NCI-H748 (cell line): ENCODE data around the gene GDF15.
A peak's percentile ranks its signal among the peaks of the same experiment; 100 is the strongest.

Source experiments
- DNase-seq: peaks from one replicate; lab custom pipeline; 2025; ENCODE audit not compliant: unreplicated experiment; lab: John Stamatoyannopoulos, UW

The GDF15 gene

GRCh38 chr19:18417250-18418028 lies 31.5 kb downstream of the GDF15 start:
- peak; percentile 83 for DNase-seq

- peak; percentile 41 for DNase-seq
Measured at GRCh38 chr19:18418029-18418482, 32.1 kb downstream of the GDF15 start.

- peak; percentile 37 for DNase-seq
Measured at GRCh38 chr19:18418483-18419194, 32.7 kb downstream of the GDF15 start.

GRCh38 chr19:18419195-18419698 lies 33.3 kb downstream of the GDF15 start, which contains the start of gene SSBP4:
TSS of gene SSBP4 (plus strand) at chr19:18419398. CDS start at chr19:18419649, 251 bp downstream.
- DNase-seq: peak; percentile 82

- peak; percentile 55 for DNase-seq
Measured at GRCh38 chr19:18419699-18420460, 33.9 kb downstream of the GDF15 start.

- DNase-seq: no peak
Measured at GRCh38 chr19:18420930-18421329, 35.0 kb downstream of the GDF15 start.

- DNase-seq: no peak
Measured at GRCh38 chr19:18421371-18421959, 35.5 kb downstream of the GDF15 start.

GRCh38 chr19:18422530-18423191 lies 36.7 kb downstream of the GDF15 start:
- DNase-seq: no peak

GRCh38 chr19:18423258-18424020 lies 37.5 kb downstream of the GDF15 start:
- no peak for DNase-seq

GRCh38 chr19:18424122-18424889 lies 38.3 kb downstream of the GDF15 start:
- no peak for DNase-seq

GRCh38 chr19:18424890-18425514 lies 39.0 kb downstream of the GDF15 start:
- no peak for DNase-seq

- no peak for DNase-seq
Measured at GRCh38 chr19:18425515-18426415, 39.8 kb downstream of the GDF15 start.

GRCh38 chr19:18426416-18426767 lies 40.4 kb downstream of the GDF15 start:
- no peak for DNase-seq

- DNase-seq: no peak
Measured at GRCh38 chr19:18427080-18427742, 41.3 kb downstream of the GDF15 start.

GRCh38 chr19:18427743-18428113 lies 41.8 kb downstream of the GDF15 start:
- DNase-seq: no peak

- DNase-seq: no peak
Measured at GRCh38 chr19:18428173-18428786, 42.3 kb downstream of the GDF15 start.
